NCI-H226 (cell line): Measurements from ENCODE around the gene CACNA1S.

Experiments
- DNase-seq: peaks from one replicate; pipeline ENCODE4 v3.0.0-alpha.2; 2015

CACNA1S gene

GRCh38 chr1:201115390-201115937 lies 3.2 kb upstream of the CACNA1S start:
- DNase-seq: no peak

DNA sequence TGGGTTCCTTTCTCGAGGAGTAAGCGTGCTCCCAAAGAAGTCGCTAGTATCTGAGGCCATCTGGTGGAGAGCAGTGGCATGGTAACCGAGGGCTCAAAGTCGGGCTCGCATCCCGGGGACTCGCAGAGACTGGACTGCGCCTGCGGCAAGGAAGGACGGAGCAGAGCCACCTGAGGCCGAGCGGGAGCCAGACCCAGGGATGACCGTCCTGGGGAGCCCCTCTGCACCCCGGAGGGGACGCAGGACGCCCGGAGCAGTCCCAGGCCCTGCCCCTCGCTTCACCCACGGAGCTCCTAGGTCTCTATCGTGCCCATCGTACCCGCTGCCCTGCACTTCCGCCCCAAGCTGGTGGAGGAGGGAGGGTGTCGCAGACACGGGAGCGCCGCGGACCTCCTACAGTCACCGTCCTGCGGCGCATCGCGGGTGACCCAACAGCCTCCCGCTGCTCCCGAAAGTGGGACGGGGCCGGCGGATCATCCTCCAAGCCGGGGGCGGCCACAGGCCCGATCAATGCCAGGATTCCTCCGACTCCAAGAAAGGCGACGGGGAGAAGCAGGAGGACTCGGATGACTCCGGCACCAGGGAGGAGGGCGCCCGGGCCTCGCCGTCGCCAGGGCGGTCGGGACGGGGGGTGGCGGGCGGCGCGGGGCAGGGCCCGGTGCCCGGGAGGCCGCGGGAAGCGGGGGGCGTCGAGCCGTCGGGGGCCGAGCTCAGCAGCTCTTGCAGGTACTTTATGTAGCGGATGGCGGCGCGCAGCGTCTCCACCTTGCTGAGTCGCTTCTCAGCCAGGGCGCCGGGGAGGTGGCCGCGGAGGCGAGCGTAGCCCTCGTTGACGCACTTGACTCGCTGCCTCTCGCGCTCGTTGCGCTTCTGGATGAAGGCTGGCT lies 2.3 kb upstream of the CACNA1S start:
- peak; percentile 87 for DNase-seq

DNA sequence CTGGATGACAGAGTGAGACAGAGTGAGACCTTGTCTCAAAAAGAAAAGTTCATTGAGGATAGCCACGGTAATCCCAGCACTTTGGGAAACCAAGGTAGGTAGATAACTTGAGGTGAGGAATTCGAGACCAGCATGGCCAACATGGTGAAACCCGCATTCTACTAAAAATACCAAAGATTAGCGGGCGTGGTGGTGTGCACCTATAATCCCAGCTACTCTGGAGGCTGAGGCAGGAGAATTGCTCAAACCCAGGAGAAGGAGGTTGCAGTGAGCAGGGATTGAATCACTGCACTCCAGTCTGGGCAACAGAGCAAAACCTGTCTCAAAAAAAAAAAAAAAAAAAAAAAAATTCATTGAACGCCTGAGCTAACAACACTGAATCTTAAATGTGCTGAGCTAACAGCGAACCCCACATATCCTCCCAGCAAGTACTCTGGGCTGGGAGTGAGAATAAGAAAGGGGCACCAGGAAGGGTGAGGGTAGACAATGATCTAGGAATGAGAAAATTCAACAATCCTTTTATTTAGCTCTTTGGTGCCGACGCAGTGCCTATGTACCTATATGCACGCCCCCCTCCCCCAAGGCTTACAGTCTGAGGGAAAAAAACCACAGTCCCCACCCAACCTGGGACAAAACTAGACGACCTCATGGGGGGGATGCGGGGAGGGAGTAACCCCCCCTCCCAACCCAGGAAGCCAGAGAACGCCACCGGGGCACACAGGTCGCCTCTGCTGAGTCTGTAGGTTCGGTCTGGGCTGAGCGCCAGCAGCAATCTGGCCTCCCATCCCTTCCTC lies 1.4 kb upstream of the CACNA1S start:
- no peak for DNase-seq

- no peak for DNase-seq
Observed at GRCh38 chr1:201112926-201113325, 700 bp upstream of the CACNA1S start.

DNA sequence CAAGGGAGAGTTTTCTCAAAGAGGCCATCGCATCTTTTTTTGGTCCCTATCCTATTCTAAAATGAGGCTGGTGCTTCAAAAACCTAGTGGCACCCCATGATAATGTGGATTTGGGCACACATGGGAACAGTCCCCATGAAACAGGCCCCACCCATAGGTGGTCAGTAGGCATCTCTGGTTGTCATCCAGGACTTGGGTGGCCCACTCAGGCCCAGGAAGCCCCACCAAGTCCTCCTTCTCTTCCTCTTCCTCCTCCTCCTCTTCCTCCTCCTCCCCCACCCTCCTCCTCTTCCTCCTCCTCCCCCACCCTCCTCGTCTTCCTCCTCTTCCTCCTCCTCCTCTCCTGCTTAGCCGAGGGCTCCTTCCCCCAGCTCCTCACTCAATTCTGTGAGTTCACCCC lies 554 bp downstream of the CACNA1S start:
- DNase-seq: no peak

- DNase-seq: no peak
Observed at GRCh38 chr1:201111156-201111555, 1.1 kb downstream of the CACNA1S start.

GRCh38 chr1:201110616-201111015 lies 1.6 kb downstream of the CACNA1S start:
- DNase-seq: no peak

- DNase-seq: no peak
Observed at GRCh38 chr1:201110138-201110537, 2.1 kb downstream of the CACNA1S start.

- DNase-seq: no peak
Observed at GRCh38 chr1:201109651-201110050, 2.6 kb downstream of the CACNA1S start.

- no peak for DNase-seq
Observed at GRCh38 chr1:201108614-201109013, 3.6 kb downstream of the CACNA1S start.

DNA sequence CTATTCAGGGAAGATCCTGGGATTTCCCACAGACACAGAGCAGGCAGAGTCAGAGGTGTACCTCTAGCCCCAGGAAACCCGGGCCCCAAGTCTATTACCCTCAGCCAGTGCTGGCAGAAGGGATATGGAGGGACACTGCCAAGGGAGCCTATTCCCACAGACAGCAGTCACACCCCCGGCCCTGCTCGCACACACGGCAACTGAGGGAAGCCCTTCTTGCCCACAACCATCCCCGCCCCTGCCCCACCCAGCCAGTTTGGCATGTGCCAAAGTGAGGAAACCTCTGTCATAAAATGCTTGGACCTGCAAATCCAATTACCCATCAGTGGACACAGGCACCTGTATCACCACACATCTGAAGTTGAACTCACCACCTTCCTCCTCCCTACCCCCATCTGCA lies 6.5 kb downstream of the CACNA1S start:
- no peak for DNase-seq

DNA sequence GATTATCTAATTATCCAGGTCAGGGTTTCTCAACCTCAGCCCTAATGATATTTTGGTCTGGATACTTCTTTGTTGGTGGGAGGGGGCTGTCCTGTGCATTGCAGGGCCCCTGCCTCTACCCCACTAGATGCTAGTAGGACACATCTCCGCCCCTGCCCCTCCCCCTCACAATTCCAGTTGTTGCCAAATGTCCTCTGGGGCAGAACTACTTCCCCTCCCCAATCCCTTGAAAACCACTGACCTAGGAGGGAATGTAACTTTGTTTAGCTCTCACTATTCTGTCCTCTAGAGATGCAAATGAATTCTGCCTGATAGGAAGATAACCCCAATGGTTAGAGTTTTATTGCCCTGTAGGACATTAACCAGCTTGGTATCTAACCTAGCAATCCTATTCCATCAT lies 8.1 kb downstream of the CACNA1S start:
- no peak for DNase-seq

GRCh38 chr1:201103666-201104065 lies 8.6 kb downstream of the CACNA1S start:
- no peak for DNase-seq

DNA sequence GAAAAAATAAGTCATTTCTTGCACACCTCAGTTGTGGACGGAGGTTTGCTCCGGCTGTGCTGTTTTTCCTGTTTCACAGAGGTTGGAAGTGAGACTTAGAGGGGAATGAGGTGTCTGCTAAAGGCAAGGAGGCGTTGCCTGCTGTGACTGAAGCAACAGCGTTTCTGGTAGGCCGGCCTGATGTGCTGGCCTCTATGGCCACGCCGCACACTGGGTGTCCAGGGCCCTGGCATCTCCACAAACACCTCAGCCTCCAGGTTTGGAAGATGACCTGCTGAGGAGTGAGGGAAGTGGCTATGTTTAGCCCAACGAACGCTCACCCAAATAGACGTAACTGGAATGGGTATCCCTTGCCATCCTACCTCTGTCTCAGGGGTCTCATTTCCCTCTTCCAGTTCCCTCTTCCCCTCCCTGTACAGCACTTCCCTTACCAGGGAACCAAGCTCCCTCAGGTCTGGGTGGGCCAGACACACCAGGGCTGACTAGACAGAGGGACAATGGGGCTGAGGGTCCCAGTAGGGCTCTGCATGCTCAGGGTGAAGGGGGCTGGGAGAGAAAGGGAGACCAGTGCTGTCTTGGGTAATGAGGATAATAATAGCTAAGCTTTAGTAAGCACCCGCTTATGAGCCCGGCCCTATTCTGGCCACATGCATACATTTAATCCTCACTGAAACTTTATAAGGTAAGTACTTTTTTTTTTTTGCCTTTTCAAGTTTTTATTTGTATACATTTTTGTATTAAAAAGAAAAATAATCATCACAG lies 11.9 kb downstream of the CACNA1S start:
- DNase-seq: no peak

GRCh38 chr1:201098992-201099677 lies 13.1 kb downstream of the CACNA1S start:
- DNase-seq: no peak

- DNase-seq: no peak
Observed at GRCh38 chr1:201096977-201097856, 15.0 kb downstream of the CACNA1S start.

- no peak for DNase-seq
Observed at GRCh38 chr1:201096041-201096461, 16.2 kb downstream of the CACNA1S start.

DNA sequence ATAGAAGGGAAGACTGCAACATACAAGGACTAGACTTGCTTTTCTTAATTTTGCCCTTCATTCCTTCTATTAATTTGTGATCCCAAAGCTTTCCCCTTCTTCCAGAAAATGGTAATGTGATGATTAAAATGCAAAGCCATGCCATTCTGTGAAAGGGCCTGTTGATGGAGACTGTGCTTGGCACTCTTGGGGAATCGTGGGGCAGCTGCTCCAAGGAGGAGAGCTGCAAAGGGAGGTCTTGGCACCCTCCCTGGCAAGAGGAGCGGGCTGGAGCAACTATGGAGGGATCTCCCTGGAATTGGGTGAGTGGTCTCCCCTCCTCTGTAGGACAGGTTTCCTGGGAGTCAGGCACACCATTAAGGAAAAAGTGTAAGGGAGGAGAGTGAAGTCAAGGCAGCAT lies 16.6 kb downstream of the CACNA1S start:
- DNase-seq: no peak

- DNase-seq: no peak
Observed at GRCh38 chr1:201094832-201095231, 17.4 kb downstream of the CACNA1S start.

DNA sequence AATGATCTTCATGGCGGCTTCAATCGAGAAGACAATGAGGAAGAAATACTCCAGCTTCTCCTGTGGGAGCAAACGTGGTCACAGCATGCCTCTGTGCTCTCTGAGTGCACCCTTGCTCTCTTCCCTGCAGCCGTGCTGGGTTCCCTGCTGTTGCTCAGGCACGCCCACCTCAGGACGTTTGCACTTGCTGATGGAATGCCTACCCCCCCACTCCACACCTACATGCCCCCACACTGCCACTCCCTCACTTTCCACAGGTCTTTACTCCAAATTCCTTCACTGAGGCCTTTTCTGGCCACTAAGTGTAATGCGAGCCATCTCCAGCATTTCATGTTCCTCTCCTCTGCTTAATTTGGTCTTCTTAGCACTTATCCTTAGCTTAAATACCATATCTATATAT lies 18.3 kb downstream of the CACNA1S start:
- no peak for DNase-seq

DNA sequence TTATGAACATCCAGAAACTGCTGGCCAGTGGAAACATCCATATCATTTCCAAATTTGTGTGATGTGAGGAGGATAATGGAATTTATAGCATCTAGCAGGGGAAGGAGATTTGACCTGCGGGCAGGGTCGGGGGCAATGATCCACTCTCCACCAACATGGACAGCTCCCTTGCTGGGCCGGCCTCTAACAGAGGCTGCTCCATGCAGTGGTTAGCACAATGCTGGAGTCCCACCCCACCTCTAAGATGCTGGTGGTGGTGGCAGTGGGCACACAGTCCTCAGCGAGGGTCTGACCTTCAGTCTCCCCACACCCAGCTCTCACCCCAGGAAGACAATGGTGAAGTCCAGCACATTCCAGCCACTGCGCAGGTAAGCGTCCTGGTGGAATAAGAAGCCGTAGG lies 18.7 kb downstream of the CACNA1S start:
- no peak for DNase-seq
